ENCODE results near the gene ATG14. TPM values are rescaled to one million over a fixed set of nuclear protein-coding genes. Genes with fewer than 3 reads are reported as not detected.
A peak's percentile ranks its signal among the peaks of the same experiment; 100 is the strongest.
"Not testable (repeated sequence)": the region's sequence is repeated elsewhere in the genome, so short reads cannot be mapped to it uniquely, and the experiment has no call there.

The ATG14 gene
- polyA plus RNA-seq, 3 donors = 1.8 to 6.8 (median 3.3) TPM

- Histone ChIP-seq H3K36me3 (replicated peaks in 1 of 2; ENCODE audit: control insufficient read depth in 1 of 2, insufficient read depth in 2 of 2, low read length in 2 of 2) (peaks cover 19 to 21% of the 10 kb centered on the region in 2 donors), H3K27ac (ENCODE audit: low read depth in 1 of 2, low read length in 2 of 2) (no peak overlapping the region), H3K4me3 (replicated peaks in 1 of 3; ENCODE audit: low read depth in 2 of 3, low read length in 3 of 3) (no peak overlapping the region), H3K4me1 (ENCODE audit: control insufficient read depth in 1 of 2, insufficient read depth in 2 of 2, low read length in 2 of 2) (no peaks in the 10 kb centered on the region), H3K4me2 (replicated peaks; ENCODE audit: extremely low read depth, low read length, poor library complexity, severe bottlenecking) (no peak overlapping the region), H3K79me2 (ENCODE audit: insufficient read depth, low read length) (peaks cover 75% of the 10 kb centered on the region), H3K9ac (ENCODE audit: insufficient read depth, low read length, poor library complexity, severe bottlenecking) (no peak overlapping the region), H3K27me3 (ENCODE audit: control insufficient read depth in 2 of 2, insufficient read depth in 2 of 2, low read length in 2 of 2) (no peaks in the 10 kb centered on the region), H3K9me3 (replicated peaks in 1 of 2; ENCODE audit: control insufficient read depth in 1 of 2, insufficient read depth in 1 of 2, low read length in 2 of 2) (no peaks in the 10 kb centered on the region), H2AFZ (ENCODE audit: insufficient read depth, low read depth, low read length, poor library complexity, severe bottlenecking) (no peak overlapping the region), H4K20me1 (ENCODE audit: insufficient read depth, low read length) (peaks cover 75% of the 10 kb centered on the region)
- peaks cover 20 to 23% of the 10 kb centered on the region in 2 donors for H3K36me3 Mint-ChIP-seq
- H3K27ac Mint-ChIP-seq = no peak overlapping the region
- H3K4me1 Mint-ChIP-seq = peaks cover 16% of the 10 kb centered on the region
- H3K9me3 Mint-ChIP-seq = no peaks in the 10 kb centered on the region
- no peaks in the 10 kb centered on the region for H3K27me3 Mint-ChIP-seq (ENCODE audit: low read depth in 3 of 3)
- DNase-seq = no peak
- no peak overlapping the region for H3K4me3 Mint-ChIP-seq
- no peak for TF ChIP-seq CTCF (IDR thresholded peaks at IDR 0.05)
- intact Hi-C loops (cut with micrococcal nuclease) = no loop called here
- WGBS (ENCODE audit: insufficient coverage) = 80% methylated on average over 1 of the region's 1 CpG
Observed at GRCh38 chr14:55347040-55347439, 64.6 kb downstream of the ATG14 start.

- H3K4me3 Mint-ChIP-seq; intact Hi-C loops (cut with micrococcal nuclease); H3K9me3 ChIP-seq (replicated peaks in 1 of 2; ENCODE audit: control insufficient read depth in 1 of 2, insufficient read depth in 1 of 2, low read length in 2 of 2); H3K9me3 Mint-ChIP-seq; H3K36me3 ChIP-seq (replicated peaks in 1 of 2; ENCODE audit: control insufficient read depth in 1 of 2, insufficient read depth in 2 of 2, low read length in 2 of 2); H3K4me1 ChIP-seq (ENCODE audit: control insufficient read depth in 1 of 2, insufficient read depth in 2 of 2, low read length in 2 of 2); DNase-seq; H3K27me3 Mint-ChIP-seq (ENCODE audit: low read depth in 3 of 3); H3K36me3 Mint-ChIP-seq; H3K4me3 ChIP-seq (replicated peaks in 1 of 3; ENCODE audit: low read depth in 2 of 3, low read length in 3 of 3); H3K9ac ChIP-seq (ENCODE audit: insufficient read depth, low read length, poor library complexity, severe bottlenecking); H3K27me3 ChIP-seq (ENCODE audit: control insufficient read depth in 2 of 2, insufficient read depth in 2 of 2, low read length in 2 of 2); H3K4me2 ChIP-seq (replicated peaks; ENCODE audit: extremely low read depth, low read length, poor library complexity, severe bottlenecking); H3K27ac ChIP-seq (ENCODE audit: low read depth in 1 of 2, low read length in 2 of 2); H2AFZ ChIP-seq (ENCODE audit: insufficient read depth, low read depth, low read length, poor library complexity, severe bottlenecking): not testable (repeated sequence)
- Histone ChIP-seq H4K20me1 (ENCODE audit: insufficient read depth, low read length) (peaks cover 95% of the 10 kb centered on the region), H3K79me2 (ENCODE audit: insufficient read depth, low read length) (peaks cover 95% of the 10 kb centered on the region)
- no CpG with 5 or more reads among the region's 6 CpGs for WGBS (ENCODE audit: insufficient coverage)
- Mint-ChIP-seq H3K27ac (peak overlapping the region in 3 of 7 donors; percentile 3 to 65 (median 24)), H3K4me1 (peaks cover 29% of the 10 kb centered on the region)
Observed at GRCh38 chr14:55344582-55345163, 67.0 kb downstream of the ATG14 start.

All from CD14-positive monocyte (primary cell).